Measurements from ENCODE around the gene AMOTL2. TPM values are rescaled to one million over a fixed set of nuclear protein-coding genes. Genes with fewer than 3 reads are reported as not detected.

Gene AMOTL2
- total RNA-seq, 1 experiment from 2014 or later: 197 TPM

DNA sequence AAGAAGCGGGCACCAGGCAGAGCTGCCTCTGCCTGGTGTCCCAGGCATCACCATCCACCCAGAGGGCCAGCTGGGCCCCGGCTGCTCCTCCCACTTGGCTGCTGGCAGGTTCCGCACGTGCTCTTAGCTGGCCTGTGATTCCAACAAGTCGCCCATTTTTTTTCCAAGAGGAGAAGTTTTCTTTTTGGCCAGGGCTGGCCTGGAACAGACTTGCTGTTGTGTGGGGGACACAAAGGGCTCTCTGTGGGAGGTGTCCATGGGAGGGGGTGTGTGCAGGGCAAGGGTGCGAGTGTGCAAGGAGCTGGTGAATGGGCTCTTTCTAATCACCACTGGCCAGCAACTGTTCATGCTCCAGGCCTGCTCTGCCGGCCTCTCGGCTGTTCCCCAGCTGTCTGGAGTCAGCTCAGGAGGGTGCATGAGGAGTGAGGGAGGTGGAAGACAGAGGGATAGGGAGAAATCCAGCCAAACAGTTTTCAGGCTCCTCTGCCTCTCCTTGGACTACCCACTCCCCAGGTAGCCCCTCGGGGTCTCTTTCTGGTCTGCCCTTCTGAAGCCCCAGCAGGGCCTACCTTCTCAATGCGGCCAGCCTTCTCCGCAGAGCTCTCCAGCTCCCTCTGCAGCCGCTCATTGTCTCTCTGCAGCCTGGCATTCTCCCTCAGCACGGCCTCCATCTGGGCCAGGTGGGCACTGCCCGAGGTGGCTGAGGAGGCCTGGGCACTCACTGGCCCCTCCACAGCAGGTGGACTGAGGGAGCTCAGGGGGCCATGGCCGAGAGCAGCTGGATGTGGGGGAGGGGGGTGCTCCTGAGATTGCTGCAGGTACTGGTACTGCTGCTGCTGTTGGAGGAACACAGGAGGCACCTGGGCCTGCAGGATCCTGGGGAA is 7.1 kb downstream of the AMOTL2 start:
- peak; percentile 50 for DNase-seq (ENCODE audit: low read depth)

- DNase-seq (ENCODE audit: low read depth): no peak
Measured at GRCh38 chr3:134366221-134366927, 7.9 kb downstream of the AMOTL2 start.

GRCh38 chr3:134365766-134366065 is 8.5 kb downstream of the AMOTL2 start:
- no peak for DNase-seq (ENCODE audit: low read depth)

DNA sequence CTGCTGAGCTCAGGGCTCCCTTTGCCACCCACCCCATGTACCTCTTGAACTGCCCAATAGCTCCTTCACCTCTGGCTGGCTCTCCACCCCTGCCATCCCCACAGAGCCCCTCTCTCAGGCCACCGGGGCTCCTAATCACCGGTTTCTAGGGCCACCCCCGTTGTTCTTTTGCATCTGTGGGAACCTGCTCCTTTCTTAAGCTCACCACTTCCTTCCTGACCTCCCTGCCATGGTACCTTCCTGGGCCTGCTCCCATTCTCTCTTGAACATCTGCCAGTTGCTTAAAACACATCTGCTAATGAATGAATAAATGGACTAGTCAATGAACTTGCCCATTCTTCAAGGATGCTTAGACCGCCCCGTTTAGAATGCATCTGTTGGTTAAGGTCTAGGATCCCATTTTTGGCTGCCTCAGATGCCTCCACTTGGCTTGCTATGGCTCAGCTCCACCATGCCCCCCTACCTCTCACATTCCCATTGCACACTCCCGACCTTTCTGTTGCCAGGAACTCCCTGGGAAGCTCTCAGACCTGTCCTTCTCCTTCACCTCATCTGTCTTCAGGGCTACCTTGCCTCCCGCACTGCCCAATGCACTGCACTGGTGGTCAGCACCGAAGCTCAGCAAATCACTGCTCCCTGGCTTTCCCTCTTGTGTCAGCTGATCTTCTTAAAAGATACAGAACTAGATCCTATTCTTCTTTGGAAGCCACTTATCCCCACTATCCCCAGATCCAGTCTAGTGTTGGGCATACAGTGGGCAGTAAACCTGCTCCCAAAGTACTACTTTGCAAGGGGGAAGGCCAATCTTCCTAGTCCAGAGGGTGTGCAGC is 9.1 kb downstream of the AMOTL2 start:
- peak; percentile 83 for DNase-seq (ENCODE audit: low read depth)

DNA sequence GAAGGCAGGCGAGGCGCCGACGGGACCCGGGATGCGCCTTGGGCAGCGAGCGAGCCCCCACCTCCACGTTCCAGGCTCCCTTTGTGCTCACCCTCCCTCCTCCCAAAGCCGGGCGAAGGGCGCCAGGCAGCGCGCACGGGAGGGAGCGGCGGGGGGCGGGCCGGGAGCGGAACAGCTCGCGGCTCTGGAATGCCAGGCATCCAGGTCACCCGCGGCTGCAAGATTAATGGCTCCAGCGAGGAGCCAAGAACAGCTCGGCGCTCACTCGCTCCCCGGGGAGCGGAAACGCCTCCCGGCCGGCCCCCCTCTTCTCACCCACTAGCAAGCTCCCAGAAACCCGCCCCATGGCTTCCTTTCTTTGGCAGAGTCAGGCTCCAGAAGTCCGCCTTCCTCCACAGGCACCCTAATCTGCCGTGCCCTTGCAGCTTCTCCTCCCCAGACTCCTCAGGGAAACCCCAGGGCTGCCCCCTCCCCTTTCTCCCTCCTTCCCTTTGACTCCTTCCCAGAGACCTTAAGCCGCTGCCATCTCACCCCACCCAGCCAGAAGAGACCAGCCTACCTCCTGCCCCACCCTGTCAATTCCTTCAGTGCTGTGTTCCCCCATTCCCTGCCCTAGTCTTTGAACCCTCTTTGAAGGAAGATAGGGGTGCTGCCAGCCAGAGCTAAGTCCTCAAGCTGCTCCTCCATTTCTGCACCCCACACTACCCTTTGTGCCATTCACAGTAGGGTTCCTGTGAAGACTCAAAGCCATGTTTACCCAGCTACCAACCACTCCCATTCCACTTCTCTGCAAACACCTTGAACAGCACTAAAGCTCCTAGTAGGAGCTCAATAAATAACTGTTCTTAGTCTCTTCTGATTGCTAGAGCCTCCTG is 9.9 kb downstream of the AMOTL2 start:
- peak; percentile 100 for DNase-seq (ENCODE audit: low read depth)

- no peak for DNase-seq (ENCODE audit: low read depth)
Measured at GRCh38 chr3:134363381-134363755, 10.9 kb downstream of the AMOTL2 start.

GRCh38 chr3:134362670-134363380 is 11.4 kb downstream of the AMOTL2 start:
- no peak for DNase-seq (ENCODE audit: low read depth)

DNA sequence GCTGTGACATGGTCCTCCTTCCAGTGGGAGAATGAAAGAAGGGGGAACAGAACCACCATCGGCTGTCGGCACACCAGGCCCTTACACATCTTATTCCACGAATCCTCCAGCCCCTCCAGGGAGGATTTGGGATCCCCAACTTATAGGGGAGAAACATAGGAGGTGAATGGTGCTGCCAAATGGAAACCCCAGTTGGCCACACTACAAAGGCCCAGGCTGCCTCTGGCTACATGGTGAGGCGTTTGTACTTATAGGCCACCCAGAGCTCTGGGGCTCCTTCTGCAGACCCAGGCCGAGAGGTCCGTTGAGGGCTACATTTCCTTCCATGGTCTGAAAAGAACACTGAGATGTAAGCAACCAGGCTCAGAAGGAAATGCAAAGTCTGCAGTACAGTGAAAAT is 12.0 kb downstream of the AMOTL2 start:
- no peak for DNase-seq (ENCODE audit: low read depth)

DNA sequence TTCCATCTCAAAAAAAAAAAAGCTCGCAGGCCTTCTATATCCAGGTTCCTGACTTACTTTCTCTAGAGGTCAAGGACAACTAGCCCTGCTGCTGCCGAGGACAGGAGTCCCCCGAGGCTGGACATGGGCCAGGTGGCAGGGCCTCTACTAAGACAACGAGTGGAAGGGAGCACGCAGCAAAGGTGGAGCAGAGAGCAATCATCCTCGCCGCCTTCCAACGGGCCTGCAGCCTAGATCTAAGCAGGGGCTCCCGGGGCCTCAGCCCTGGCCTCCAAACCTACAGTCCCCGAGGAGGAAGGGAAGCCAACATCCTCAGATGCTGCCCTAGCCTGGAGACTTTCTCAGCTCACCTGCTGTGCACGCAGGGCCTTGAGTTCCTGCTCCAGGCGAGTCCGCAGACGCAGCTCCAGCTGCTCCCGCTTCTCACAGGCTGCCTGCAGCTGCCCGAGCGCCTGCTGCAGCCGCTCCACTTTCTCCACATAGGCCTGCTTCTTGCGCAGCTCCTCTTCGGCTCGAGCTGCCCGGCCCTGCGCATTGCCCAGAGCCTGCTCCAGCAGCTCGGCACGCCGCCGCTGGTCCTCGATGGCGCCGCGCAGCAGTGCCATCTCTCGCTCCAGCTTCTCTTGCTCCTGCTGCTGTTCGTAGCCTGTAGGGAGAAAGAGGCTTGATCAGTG is 12.9 kb downstream of the AMOTL2 start:
- DNase-seq (ENCODE audit: low read depth): no peak

- no peak for DNase-seq (ENCODE audit: low read depth)
Measured at GRCh38 chr3:134360046-134360445, 14.2 kb downstream of the AMOTL2 start.

DNA sequence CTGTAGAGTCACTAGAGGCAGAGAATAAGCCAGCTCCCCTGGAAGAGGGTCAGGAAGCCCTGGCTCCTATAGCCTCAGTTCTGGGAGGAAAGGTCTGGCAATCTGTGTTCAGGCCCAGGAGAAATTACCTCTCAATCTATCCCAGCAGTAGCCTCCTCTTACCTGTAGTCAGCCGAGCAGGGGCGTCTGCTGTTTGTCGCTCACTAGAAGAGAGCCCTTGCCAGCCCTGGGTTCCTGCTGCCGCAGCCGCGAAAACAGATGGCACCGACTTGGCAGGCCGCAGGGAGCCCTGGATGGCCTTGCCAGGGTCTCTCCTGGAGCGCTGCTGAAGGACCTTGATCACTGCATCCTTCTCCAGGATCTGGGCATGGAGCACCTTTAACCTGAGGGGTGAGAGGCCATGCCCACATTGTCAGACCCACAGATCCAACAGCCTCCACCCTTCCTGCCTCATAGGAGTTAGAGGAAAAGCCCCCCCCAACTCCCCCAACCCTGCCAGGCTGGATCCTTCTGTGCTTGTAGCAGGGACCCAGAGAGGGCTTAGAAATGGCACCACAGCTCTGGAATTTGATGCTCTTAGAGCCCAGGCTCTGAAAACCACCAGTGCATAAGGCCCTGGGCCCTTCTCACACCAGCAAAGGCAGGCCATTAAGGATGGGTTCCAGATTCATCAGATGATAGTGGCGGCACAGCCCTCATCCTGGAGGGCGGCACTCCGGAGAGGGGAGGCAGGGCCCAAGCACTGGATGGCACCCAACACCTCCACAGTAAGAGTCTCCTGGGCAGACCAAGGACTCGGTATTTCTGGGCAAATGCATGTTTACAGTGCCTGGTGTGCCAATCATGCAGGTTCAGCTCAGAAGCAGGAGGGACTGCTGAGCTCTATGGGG is 14.9 kb downstream of the AMOTL2 start:
- no peak for DNase-seq (ENCODE audit: low read depth)

- peak; percentile 99 for DNase-seq (ENCODE audit: low read depth)
Measured at GRCh38 chr3:134357914-134358811, 16.1 kb downstream of the AMOTL2 start.

DNA sequence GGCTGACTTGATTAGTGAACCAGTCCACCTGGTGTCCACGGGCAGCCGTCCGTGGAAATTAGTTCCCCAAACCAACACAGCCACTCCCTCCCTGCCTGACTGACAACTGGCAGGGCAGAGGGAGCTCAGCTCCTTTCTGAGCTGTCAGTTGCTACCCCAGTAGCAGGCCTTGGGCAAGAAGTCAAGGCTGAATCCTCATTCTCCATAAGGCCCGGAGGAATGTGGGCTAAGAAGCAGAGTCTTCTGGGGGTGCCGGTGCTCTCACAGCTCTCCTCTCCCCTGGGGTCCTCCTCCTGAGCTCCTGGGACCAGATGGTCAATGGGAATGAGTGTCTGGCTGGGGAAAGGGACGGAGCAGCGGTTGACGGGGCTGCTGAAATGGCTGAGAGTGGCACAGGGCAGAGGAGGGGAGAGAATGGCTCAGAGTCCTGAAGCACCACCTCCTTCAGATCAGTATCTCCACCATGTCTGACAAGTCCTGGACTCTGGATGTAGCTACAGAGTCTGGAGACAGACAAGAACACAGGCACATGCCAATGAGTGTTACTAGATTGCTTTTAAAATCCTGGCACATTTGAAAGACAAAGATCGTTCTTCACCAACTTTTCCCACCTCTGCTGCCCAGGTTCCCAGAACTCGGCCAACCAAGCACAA is 16.9 kb downstream of the AMOTL2 start:
- DNase-seq (ENCODE audit: low read depth): no peak

GRCh38 chr3:134356411-134357040 is 17.7 kb downstream of the AMOTL2 start:
- DNase-seq (ENCODE audit: low read depth): no peak

- DNase-seq (ENCODE audit: low read depth): no peak
Measured at GRCh38 chr3:134355416-134355815, 18.8 kb downstream of the AMOTL2 start.

GRCh38 chr3:134354612-134355251 is 19.5 kb downstream of the AMOTL2 start:
- DNase-seq (ENCODE audit: low read depth): no peak
